D721Med (cell line): ENCODE measurements around the gene ATP6V1E1.

Experiments used
- DNase-seq: peaks from one replicate; pipeline ENCODE4 v3.0.0; 2011; ENCODE audit warnings: low spot score; ENCODE audit not compliant: insufficient read length
- FAIRE-seq: peaks from 2 replicates; lab custom pipeline; 2011; peaks lifted over from hg19 to GRCh38; lab: Jason Lieb, UNC
- CTCF ChIP-seq: IDR thresholded peaks from 2 replicates; pipeline ENCODE4 v1.5.1; 2012; ENCODE audit warnings: mild to moderate bottlenecking, control low read depth; ENCODE audit not compliant: insufficient read depth; ENCODE audit errors: missing control alignments

ATP6V1E1 gene

GRCh38 chr22:17548010-17548755 lies 80.4 kb downstream of the ATP6V1E1 start:
- DNase-seq (no peak), FAIRE-seq (no peak)
- TF ChIP-seq CTCF = no peak

GRCh38 chr22:17542452-17542851 lies 86.1 kb downstream of the ATP6V1E1 start:
- FAIRE-seq = no peak
- no peak for DNase-seq
- no peak for TF ChIP-seq CTCF
